Immature natural killer cell (primary cell): ENCODE measurements around the gene ZFR2. TPM values are rescaled to one million over a fixed set of nuclear protein-coding genes. Genes with fewer than 3 reads are reported as not detected.

ENCODE experiments used
- DNase-seq, 3 donors: peaks; one replicate each; pipeline ENCODE4 v3.0.0; 2022; ENCODE audit warnings: mixed read lengths in 1 of 3
- H3K27ac Mint-ChIP-seq, 6 donors: one replicate each; pipeline ENCODE4 v1.8.0; 2020; ENCODE audit warnings: mixed read lengths in 6 of 6, mild to moderate bottlenecking in 5 of 6, inconsistent platforms in 4 of 6, moderate library complexity in 3 of 6
- H3K27me3 Mint-ChIP-seq, 3 donors: one replicate each; pipeline ENCODE4 v1.8.0; 2020 to 2021; ENCODE audit warnings: low read depth in 3 of 3, mild to moderate bottlenecking in 3 of 3, mixed read lengths in 3 of 3, moderate library complexity in 3 of 3, inconsistent platforms in 1 of 3
- H3K36me3 Mint-ChIP-seq, 3 donors: one replicate each; pipeline ENCODE4 v1.8.0; 2020; ENCODE audit warnings: mixed read lengths in 3 of 3, inconsistent platforms in 2 of 3, mild to moderate bottlenecking in 2 of 3
- H3K4me1 Mint-ChIP-seq, 2 donors: one replicate each; pipeline ENCODE4 v1.8.0; 2020; ENCODE audit warnings: inconsistent platforms in 2 of 2, mild to moderate bottlenecking in 2 of 2, mixed read lengths in 2 of 2, moderate library complexity in 1 of 2
- H3K4me3 Mint-ChIP-seq, 5 donors: one replicate each; pipeline ENCODE4 v1.8.0; 2020; ENCODE audit warnings: mild to moderate bottlenecking in 5 of 5, mixed read lengths in 5 of 5, inconsistent platforms in 3 of 5, moderate library complexity in 3 of 5
- H3K9me3 Mint-ChIP-seq, 6 donors: one replicate each; pipeline ENCODE4 v1.8.0; 2020; ENCODE audit warnings: mild to moderate bottlenecking in 6 of 6, mixed read lengths in 6 of 6, inconsistent platforms in 4 of 6, moderate library complexity in 3 of 6
- polyA plus RNA-seq, 3 donors: library from polyadenylated mRNA; unstranded; fragments of 300-500 nt; fragmentation: Illumina TruSeq; gene quantifications; one replicate each; pipeline ENCODE4 v1.2.3, GENCODE V29; 2021

ZFR2 gene
- polyA plus RNA-seq, 3 donors from 2014 or later = 2.1 to 5.4 (median 3.1) TPM

DNA sequence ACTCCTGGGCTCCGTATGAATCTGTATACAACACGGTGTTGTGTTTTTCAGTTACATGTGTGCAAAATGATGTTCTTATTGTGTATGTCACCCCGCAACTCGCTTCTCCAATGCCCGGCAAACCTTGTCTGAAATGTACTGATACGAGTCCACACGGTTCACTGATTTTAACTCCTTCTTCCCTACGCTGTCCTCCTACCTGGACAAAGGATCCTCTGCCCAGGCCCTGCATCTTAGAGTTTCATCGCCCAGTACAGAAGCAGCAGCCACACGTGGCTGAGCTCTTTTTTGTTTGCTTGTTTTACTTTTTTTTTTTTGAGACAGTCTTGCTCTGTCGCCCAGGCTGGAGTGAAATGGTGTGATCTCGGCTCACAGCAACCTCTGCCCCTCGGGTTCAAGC is 28.9 kb downstream of the ZFR2 start:
- Mint-ChIP-seq H3K27me3 (no peaks in the 10 kb centered on the region), H3K4me1 (no peaks in the 10 kb centered on the region), H3K36me3 (no peaks in the 10 kb centered on the region), H3K9me3 (peaks cover 0 to 2% (median 0%) of the 10 kb centered on the region in 6 donors), H3K4me3 (no peak overlapping the region), H3K27ac (no peak overlapping the region)
- no peak for DNase-seq

DNA sequence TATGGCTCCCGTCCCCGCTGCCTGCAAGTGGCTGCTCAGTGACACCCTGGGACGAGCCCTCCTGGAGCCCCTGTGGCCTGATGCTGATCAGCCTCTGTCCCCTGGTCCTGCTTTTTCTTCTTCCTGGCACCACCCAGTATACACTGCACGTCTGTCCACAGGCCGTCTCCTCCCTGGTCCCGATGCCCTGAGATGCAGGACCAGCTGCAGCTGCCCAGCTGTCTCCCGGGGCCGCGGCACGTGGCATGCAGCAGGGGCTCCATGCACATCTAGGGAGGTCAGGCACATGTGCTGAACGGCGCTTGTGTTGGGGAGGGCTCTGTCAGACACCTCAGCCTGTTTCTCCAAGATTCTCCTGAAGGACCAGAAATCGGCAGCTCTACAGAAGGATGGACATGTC is 30.2 kb downstream of the ZFR2 start:
- Mint-ChIP-seq H3K27me3 (no peaks in the 10 kb centered on the region), H3K27ac (no peak overlapping the region), H3K9me3 (peaks cover 0 to 2% (median 0%) of the 10 kb centered on the region in 6 donors), H3K36me3 (no peaks in the 10 kb centered on the region), H3K4me3 (no peak overlapping the region), H3K4me1 (no peaks in the 10 kb centered on the region)
- DNase-seq = no peak

DNA sequence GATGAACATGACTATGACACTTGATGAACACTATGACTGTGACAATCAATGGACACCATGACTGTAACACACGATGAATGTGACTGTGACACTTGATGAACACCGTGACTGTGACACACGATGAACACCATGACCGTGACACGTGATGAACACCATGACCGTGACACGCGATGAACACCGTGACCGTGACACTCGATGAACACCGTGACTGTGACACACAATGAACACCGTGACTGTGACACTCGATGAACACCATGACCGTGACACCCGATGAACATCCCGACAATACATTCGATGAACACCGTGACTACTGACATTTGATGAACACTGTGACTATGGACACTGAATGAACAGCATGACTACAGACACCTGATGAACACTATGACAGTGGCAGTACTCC is 30.9 kb downstream of the ZFR2 start:
- Mint-ChIP-seq H3K36me3 (no peaks in the 10 kb centered on the region), H3K4me3 (no peak overlapping the region), H3K27me3 (no peaks in the 10 kb centered on the region), H3K4me1 (no peaks in the 10 kb centered on the region), H3K27ac (no peak overlapping the region), H3K9me3 (peaks cover 0 to 2% (median 0%) of the 10 kb centered on the region in 6 donors)
- no peak for DNase-seq

DNA sequence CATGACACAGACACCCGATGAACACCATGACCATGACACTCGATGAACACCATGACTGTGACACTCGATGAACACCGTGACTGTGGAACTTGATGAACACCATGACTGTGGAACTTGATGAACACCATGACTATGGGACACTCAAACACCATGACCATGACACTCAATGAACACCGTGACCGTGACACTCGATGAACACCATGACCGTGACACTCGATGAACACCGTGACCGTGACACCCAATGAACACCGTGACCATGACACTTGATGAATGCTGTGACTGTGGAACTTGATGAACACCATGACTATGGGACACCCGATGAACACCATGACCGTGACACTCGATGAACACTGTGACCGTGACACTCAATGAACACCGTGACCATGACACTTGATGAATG is 31.5 kb downstream of the ZFR2 start:
- DNase-seq = no peak
- no peak overlapping the region for H3K27ac Mint-ChIP-seq
- H3K4me1 Mint-ChIP-seq = no peaks in the 10 kb centered on the region
- H3K9me3 Mint-ChIP-seq = peaks cover 0 to 2% (median 0%) of the 10 kb centered on the region in 6 donors
- H3K27me3 Mint-ChIP-seq = no peaks in the 10 kb centered on the region
- no peak overlapping the region for H3K4me3 Mint-ChIP-seq
- no peaks in the 10 kb centered on the region for H3K36me3 Mint-ChIP-seq

DNA sequence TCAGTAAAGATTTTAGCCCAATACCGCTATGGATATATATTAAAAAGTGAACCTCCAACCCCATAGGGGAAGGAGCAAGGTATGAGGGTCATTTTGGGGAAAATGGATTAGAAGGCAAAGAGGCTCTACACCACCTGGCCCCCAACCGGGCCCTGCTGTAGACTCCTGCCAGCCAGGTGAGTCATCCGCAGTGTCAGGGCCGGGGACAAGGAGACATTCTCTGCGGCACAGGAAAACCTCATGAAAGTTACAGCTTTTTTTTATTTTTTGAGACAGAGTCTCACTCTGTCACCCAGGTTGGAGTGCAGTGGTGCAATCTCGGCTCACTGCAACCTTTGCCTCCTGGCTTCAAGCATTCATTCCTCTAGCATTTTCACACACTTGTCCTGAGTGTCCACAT is 32.0 kb downstream of the ZFR2 start:
- Mint-ChIP-seq H3K27me3 (peaks cover 0 to 1% (median 0%) of the 10 kb centered on the region in 3 donors), H3K27ac (no peak overlapping the region), H3K36me3 (no peaks in the 10 kb centered on the region), H3K9me3 (peaks cover 0 to 2% (median 0%) of the 10 kb centered on the region in 6 donors), H3K4me3 (no peak overlapping the region), H3K4me1 (no peaks in the 10 kb centered on the region)
- DNase-seq = no peak

DNA sequence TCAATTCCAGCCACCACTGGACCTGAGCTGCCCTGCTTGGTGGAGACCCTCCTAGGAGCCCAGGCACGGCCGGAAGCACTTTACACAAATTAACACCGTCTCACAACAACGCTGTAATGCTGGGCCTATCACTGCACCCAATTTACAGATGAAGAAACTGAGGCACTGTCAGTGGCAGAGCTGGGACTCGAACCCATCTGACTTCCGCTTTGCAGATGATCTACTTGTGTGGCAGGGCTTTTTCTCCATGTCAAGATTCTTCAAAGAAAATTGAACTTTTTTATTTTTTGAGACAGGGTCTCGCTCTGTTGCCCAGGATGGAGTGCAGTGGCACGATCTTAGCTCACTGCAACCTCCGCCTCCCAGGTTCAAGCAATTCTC is 33.8 kb downstream of the ZFR2 start:
- H3K9me3 Mint-ChIP-seq = peaks cover 0 to 2% (median 0%) of the 10 kb centered on the region in 6 donors
- H3K4me3 Mint-ChIP-seq = no peak overlapping the region
- H3K27ac Mint-ChIP-seq = no peak overlapping the region
- no peak for DNase-seq
- H3K27me3 Mint-ChIP-seq = peaks cover 0 to 3% (median 0%) of the 10 kb centered on the region in 3 donors
- no peaks in the 10 kb centered on the region for H3K36me3 Mint-ChIP-seq
- no peaks in the 10 kb centered on the region for H3K4me1 Mint-ChIP-seq

DNA sequence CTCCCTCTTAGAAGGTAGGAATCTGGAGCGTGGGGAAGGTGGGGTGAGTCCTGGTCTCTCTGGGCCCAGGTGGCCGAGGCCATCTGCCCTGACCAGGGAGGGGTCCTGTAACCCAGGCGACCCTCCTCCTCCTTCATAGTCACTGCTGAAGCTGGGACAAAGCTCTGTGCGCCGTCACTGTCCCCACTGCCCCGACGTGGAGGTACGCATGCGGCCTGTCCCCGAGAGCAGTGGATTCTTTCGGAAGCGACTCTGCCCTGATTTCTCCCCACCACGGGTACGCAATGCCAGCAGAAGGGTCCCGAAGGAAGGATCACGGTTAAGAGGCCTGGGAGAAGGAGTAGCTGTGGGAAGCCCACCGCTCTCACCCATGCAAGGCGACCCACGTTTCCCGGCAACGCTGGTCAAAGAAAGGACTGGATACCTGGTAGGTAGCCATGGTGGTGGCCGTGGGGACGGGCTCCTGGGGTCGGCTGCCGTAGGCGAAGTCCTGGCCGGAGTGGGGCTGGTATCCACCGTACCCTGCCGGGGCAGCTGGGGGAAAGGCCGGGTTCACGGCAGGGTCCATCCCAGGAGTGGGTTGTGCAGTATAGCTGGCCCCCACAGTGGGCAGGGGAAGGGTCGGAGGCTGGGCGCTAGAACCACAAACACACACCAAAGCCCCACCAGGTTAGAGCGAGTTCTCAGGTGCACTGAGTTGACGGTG is 34.3 kb downstream of the ZFR2 start:
- Mint-ChIP-seq H3K27me3 (peaks cover 0 to 3% (median 0%) of the 10 kb centered on the region in 3 donors), H3K27ac (no peak overlapping the region), H3K9me3 (peaks cover 0 to 2% (median 0%) of the 10 kb centered on the region in 6 donors), H3K4me3 (no peak overlapping the region), H3K36me3 (no peaks in the 10 kb centered on the region), H3K4me1 (no peaks in the 10 kb centered on the region)
- no peak for DNase-seq

DNA sequence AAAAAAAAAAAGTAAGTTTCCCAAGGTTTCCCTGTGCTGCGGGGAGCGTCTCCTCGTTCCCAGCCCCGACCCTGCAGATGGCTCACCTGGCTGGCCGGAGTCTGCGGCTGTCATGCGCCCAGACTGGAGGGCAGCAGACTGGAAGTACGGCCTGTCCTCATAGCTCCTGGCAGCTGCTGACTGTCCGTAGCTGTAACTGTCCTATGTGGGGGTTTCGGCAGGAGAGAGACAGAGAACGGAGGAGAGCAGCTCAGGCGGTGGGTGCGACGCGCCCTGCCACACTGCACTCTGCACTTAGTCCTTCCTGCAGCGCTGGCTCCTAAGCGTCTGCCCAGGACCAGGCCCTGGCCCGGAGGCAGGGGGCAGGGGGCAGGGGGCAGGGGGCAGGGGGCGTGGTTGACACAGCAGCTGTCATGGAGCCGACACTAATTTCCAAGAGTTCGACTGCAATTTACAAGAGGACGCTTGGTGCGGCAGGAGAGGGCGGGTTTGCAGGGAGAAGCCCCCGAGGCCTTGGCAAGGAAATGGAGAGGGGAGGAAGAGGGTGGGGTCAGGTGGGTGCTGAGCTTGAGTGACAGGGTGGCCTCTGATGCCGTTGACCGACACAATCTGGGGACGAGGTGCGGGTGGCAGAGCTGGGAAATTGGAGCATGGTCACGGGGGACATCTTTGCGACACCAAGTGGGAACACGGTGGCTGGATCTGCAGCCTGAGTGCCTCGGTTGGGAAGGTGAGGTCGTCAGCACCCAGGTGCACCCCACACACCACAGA is 35.1 kb downstream of the ZFR2 start:
- Mint-ChIP-seq H3K27ac (no peak overlapping the region), H3K9me3 (peaks cover 0 to 2% (median 0%) of the 10 kb centered on the region in 6 donors)

DNA sequence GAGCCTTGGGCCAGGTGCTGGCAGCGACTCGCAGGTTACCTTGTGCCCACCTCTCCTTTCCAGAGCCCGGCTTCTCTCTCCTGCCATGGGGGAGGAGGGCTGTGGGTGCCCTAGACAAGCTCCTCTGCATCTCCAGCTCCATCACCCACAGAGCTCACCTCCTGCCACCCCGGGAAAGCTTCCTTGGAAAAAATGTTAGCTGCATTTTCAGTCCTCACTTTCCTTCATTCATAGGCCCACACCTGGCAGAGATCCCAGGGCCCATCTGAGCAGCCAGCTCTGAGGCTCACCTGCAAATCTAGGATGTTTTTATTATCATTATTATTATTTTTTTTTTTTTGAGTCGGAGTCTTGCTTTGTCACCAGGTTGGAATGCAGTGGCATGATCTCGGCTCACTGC is 36.8 kb downstream of the ZFR2 start:
- Mint-ChIP-seq H3K9me3 (no peaks in the 10 kb centered on the region), H3K4me1 (peaks cover 5% of the 10 kb centered on the region in 2 donors), H3K36me3 (no peaks in the 10 kb centered on the region), H3K27ac (no peak overlapping the region), H3K27me3 (peaks cover 0 to 3% (median 0%) of the 10 kb centered on the region in 3 donors), H3K4me3 (no peak overlapping the region)
- DNase-seq = no peak

More for the DNA sequence above, 35.1 kb downstream of the ZFR2 start:
- Mint-ChIP-seq H3K27me3 (peaks cover 0 to 3% (median 0%) of the 10 kb centered on the region in 3 donors), H3K4me1 (no peaks in the 10 kb centered on the region), H3K36me3 (no peaks in the 10 kb centered on the region), H3K4me3 (no peak overlapping the region)
- no peak for DNase-seq

DNA sequence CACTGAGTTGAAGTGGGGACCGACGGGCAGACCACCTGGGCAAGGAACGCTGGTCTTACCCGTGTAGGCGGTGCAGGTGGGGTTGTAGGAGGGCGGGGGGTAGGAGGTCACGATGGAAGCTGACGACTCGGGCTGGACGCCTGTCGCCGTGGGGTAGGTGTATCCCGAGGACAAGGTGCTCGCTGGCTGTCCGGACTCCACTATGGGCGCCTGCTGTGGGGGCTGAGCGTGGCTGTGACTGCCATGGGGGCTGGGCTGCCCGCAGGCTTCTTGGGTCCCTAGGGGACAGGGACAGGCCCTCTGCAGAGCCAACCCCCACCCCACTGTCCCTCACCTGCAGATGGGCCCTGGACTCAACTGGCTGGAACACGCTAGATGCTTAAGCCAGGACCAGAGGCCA is 37.2 kb downstream of the ZFR2 start:
- H3K9me3 Mint-ChIP-seq = no peaks in the 10 kb centered on the region
- peaks cover 0 to 3% (median under 1%) of the 10 kb centered on the region in 3 donors for H3K27me3 Mint-ChIP-seq
- no peaks in the 10 kb centered on the region for H3K36me3 Mint-ChIP-seq
- H3K27ac Mint-ChIP-seq = no peak overlapping the region
- no peak overlapping the region for H3K4me3 Mint-ChIP-seq
- peaks cover 5% of the 10 kb centered on the region in 2 donors for H3K4me1 Mint-ChIP-seq
- no peak for DNase-seq

DNA sequence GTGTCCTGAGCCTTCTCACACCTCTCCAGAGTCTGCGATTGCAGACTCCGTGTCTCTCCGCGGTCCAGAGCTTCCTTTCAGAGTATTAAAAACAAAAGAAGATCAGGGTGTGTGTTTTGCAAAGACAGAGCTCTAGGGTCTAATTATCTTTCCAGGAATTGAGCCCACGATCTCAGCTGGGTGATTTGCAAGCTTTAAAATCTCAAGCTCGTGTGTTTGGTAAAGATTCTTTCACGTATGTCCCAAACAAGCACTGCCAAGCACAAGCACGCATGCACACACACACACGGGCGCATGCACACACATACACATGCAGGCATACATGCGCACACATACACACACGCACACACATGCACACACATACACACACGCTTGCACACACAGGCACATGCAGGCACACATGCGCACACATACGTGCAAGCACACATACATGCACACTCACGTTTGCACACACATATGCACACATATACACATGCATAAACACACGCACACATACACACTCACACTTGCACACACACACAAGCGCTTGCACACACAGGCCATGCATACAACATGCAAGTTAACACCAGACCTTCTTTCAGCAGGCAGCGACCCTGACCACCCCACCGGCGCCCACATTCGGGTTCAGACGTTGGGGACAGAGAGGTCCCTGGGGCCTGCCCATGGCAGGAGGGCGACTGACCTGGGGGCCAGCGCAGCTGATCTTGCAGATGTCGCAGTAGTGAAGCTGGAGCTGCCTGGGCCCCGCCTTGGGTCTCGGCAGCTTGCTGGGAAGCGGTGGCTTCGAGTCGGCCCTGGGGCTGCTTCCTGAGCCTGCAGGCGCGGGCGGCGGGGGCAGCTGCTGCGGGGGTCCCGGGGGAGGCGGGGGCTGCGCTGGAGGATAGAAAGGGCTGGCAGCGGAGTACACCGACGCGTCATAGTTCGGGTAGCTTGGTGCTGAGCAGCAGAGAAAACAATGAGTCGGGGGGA is 37.9 kb downstream of the ZFR2 start:
- Mint-ChIP-seq H3K27me3 (peaks cover 0 to 3% (median 2%) of the 10 kb centered on the region in 3 donors), H3K4me3 (no peak overlapping the region), H3K4me1 (peaks cover 5% of the 10 kb centered on the region in 2 donors), H3K9me3 (no peaks in the 10 kb centered on the region), H3K36me3 (no peaks in the 10 kb centered on the region), H3K27ac (no peak overlapping the region)
- no peak for DNase-seq

DNA sequence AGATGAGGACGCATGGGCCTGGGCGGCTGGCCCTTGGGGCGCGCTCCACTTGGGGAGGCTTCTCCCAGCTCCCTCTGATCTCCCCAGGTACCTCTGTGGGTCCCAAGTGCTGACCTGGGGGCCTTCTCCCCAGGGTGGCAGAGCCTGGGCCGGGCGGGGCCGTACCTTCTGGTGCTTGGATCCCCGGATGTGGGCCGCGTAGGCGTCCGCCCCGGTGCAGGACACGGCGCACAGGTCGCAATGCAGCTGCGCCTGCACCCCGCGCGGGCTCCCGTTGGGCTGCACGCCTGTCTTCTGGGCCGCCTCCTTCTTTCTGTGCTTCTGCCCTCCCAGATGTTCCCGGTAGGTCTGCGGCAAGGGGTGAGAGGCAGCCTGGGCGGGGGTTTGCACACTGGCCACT is 41.5 kb downstream of the ZFR2 start:
- no peak overlapping the region for H3K4me3 Mint-ChIP-seq
- no peak for DNase-seq
- no peaks in the 10 kb centered on the region for H3K9me3 Mint-ChIP-seq
- no peak overlapping the region for H3K27ac Mint-ChIP-seq
- peaks cover 5% of the 10 kb centered on the region in 2 donors for H3K4me1 Mint-ChIP-seq
- no peaks in the 10 kb centered on the region for H3K36me3 Mint-ChIP-seq
- H3K27me3 Mint-ChIP-seq = peaks cover 0 to 3% (median 2%) of the 10 kb centered on the region in 3 donors

DNA sequence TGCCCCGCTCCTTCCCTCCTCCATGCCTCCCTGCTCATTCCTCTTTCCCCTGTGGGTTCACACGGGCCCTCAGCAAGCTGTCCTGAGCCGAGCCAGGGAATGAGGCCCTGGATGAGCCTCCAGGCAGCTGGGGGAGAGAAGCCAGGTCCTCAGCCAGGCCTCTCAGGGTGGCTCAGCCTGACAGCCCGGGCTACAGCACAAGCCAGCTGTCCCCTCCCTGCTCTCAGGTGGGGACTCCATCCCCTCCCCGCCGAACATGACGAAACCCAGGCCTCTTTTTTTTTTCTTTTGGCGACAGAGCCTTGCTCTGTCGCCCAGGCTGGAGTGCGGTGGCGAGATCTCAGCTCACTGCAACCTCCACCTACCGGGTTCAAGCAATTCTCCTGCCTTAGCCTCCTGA is 42.7 kb downstream of the ZFR2 start:
- no peak overlapping the region for H3K4me3 Mint-ChIP-seq
- H3K4me1 Mint-ChIP-seq = peaks cover 15 to 16% of the 10 kb centered on the region in 2 donors
- no peaks in the 10 kb centered on the region for H3K9me3 Mint-ChIP-seq
- peaks cover 7 to 9% (median 8%) of the 10 kb centered on the region in 3 donors for H3K27me3 Mint-ChIP-seq
- H3K36me3 Mint-ChIP-seq = no peaks in the 10 kb centered on the region
- no peak overlapping the region for H3K27ac Mint-ChIP-seq
- DNase-seq = no peak
